ENCODE data around the gene NEURL1.
"Not testable (repeated sequence)": the region's sequence is repeated elsewhere in the genome, so short reads cannot be mapped to it uniquely, and the experiment has no call there.

NEURL1 gene

DNA sequence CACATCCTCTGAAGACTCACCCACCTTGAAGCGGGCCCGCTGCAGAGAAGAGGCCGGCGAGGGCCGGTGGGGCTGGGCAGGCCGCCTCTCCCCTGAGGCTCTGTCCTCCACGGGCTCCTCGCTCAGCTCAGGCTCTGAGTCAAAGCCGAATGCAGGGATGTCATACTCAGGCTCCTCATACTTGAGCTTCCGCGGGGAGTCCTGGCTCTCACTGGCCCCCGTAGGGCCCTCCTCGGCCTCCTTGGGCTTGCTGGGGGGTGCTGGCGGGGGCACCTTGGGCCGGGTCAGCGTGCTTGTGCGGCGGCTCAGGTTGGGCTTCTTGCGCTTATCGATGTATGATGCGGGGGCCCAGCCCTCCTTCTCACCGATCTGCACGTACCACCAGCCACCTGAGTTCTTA, 109.9 kb downstream of the NEURL1 start:
- no peak for DNase-seq (ENCODE audit: low read depth in 1 of 2, low spot score in 1 of 2)

DNA sequence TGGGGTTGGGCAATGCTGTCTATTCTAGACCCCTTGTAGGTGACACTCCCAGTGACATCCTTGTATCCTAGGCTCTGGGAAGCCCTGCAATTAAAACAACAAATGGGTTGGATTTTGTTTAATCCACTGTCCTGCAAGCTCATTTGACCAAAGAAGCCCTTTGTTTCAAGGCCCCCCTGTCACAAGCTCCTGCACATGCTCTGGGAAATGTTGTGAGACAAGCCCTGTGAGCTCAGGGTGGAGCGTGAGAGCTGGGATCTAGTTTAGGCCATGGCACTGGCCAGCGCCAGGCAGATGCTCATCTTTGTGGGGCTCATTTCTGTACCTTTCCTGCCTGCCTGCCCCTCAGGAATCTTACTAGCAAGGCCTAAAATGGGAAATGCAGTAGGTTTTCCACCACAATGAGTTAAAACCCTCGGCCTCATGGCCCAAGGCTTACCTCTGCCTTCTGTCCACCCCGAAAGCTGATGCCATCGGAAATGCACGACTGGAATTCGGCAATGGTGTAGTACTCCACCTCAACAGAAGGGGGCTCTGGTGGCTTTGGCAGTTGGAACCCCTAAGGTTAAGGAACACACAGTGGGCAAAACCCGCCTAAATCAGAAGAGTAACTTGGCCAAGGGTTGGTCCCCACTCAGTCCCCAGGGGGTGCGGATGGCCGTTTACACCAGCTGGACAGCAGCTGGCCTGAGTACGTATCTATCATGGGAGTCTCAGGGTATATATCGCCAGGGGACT, 112.0 kb downstream of the NEURL1 start:
- DNase-seq (ENCODE audit: low read depth in 1 of 2, low spot score in 1 of 2) = no peak

DNA sequence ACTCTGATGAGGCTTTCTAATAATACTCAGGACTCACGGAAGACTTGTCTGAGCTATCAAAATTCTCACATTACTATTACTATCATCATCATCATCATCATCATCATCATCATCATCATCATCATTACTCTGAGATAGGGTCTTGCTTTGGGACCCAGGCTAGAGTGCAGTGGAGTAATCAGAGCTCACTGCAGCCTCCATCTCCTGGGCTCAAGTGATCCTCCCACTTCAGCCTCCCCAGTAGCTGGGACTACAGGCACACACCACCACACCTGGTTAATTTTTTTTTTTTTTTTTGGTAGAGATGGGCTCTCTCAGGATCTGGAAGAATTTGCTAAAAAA, 112.6 kb downstream of the NEURL1 start:
- DNase-seq (ENCODE audit: low read depth in 1 of 2, low spot score in 1 of 2) = not testable (repeated sequence)

DNA sequence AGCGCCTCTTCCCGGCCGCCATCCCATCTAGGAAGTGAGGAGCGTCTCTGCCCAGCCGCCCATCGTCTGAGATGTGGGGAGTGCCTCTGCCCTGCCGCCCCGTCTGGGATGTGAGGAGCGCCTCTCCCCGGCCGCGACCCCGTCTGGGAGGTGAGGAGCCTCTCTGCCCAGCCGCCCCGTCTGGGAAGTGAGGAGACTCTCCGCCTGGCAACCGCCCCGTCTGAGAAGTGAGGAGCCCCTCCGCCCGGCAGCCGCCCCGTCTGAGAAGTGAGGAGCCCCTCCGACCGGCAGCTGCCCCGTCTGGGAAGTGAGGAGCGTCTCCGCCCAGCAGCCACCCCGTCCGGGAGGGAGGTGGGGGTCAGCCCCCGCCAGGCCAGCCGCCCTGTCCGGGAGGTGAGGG, 113.5 kb downstream of the NEURL1 start:
- not testable (repeated sequence) for DNase-seq (ENCODE audit: low read depth in 1 of 2, low spot score in 1 of 2)

DNA sequence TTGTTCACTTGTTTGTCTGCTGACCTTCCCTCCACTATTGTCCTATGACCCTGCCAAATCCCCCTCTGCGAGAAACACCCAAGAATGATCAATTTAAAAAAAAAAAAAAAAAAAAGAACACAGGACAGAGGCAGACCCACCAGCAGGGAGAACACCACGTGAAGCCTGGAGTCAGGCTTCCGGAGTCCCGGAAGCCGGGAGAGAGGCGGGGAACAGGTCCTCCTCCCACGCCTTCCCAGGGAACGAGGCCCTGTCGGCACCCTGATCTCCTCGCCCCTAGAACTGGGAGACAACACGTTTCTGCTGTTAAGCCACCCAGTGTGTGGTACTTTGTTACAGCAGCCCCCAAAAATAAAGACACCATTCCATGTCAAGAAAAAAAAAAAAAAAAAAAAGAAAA, 114.6 kb downstream of the NEURL1 start:
- DNase-seq (ENCODE audit: low read depth in 1 of 2, low spot score in 1 of 2) = not testable (repeated sequence)

DNA sequence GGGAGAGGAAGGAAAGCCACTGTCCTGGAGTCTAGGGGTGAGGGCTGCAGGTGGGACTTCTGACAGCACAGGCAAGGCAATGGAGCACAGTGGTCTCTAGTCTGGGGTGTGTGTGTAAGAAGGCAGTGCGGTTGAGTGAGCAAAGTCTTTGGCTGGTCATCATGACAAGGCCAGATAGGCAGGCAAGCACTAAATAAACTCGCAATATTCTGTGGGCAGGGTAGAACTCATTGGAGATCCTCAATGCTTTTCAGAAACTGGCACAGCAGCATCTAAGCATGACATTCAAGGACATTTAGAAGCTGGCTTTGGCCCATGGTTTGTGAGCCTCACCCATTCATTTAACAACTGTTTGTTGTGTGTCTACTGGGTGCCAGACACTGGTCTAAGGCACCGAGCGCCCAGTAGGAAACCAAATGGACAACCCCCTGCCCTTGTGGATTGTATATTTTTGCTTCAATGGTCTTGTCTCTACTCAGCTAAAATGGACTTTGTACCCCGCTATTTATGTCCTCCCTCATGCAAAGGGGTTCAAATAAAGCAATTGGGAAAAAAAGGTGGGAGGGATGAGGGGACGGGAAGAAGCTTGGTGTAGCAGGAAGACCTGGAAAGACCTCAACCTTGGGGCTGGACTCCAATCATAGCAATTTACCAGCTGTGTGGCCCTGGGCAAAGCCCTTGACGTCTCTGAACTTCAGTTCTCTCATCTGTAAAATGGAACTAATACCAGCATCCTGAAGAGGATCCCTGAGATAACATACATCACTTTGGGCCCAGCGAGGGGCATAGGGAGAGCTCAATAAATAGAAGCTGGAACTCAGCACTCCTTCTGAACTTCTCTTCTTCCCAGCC, 116.0 kb downstream of the NEURL1 start:
- no peak for DNase-seq (ENCODE audit: low read depth in 1 of 2, low spot score in 1 of 2)

DNA sequence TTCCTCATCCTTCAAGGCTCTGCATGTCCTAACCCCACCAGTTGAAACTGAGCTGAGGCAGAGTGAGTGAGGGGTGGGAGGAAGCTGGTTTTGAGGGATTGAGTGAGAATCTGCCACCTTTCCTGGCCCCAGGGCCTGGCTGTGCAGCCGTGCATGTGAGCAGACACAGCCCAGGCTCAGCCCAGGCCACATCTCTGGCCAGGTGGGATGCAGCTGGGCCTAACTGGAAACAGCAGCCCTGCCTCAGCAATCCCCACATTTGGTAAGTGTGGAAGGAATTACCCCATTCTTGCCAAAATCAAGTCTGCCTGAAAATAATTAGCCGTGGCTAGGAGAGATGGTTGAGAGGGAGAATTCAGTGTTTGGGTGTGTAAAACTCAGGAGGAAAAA, 116.6 kb downstream of the NEURL1 start:
- DNase-seq (ENCODE audit: low read depth in 1 of 2, low spot score in 1 of 2) = no peak

DNA sequence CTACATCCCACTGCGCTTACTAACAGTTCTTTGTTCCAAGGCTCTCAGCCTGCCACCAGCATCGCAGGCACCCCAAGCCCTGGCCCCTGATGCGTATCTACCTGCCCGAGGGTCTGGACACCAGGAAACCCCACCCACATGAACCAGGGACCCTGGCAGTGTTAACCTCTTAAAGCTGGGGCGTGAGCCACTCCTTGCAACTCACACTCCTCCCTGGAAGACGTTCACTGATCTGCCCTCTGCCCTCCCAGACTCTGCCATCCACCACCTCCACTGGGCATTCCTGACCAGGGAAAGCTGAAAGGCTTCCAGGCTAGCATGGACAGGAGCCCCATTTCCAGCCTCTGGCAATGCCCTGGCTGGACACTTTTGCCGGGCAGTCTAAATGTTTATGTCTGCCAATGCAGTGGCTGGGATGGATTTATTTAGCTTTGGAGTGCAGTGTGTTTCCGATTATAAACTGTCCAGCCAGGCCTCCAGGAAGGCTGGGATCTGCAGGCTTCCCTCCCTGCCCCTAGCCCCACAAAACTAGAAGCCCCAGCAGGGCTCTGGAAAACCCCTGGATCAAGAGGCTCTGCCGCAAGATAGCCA, 117.5 kb downstream of the NEURL1 start:
- no peak for DNase-seq (ENCODE audit: low read depth in 1 of 2, low spot score in 1 of 2)

DNA sequence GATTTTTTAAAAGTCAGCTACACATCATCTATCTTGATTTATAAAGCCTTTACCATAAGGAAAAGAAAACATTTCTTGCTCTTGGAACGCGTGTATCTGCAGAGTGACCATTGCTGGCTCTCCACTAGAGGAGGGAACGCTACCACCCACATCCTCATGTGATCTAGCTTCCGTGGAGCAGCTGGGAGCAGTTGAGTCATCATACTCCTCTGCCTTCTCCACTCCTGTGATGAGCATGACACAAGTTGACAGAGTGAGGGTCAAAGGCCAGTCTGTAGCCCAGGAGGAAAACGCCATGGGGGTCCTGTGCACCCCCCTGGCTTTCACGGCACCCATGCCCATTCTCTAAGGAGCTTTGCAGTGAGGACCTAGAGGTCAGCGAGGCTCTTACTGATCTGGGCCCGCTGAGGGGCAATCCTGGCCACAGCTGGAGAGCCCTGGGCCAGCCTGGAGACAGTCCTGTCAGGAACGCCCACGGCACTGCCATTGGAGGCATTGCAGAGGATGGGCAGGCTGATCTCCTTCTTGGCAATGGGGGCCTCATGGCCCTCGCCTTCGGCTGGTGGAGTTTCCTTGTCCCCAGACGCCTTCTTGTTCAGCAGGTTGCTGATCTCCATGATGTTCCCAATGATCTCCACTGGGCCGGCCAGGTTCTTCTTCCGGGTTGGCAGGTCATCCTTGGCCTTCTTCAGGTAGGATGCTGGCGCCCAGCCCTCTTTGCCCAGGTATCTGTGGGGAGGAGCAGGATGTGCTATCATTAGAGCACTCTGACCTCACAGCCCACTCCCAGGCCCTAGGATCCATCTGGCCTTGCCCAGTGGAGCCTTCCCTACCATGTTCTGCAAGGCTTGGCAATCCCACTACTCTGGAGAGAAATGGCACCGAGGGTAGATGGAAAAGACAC, 119.2 kb downstream of the NEURL1 start:
- DNase-seq (ENCODE audit: low read depth in 1 of 2, low spot score in 1 of 2) = no peak

DNA sequence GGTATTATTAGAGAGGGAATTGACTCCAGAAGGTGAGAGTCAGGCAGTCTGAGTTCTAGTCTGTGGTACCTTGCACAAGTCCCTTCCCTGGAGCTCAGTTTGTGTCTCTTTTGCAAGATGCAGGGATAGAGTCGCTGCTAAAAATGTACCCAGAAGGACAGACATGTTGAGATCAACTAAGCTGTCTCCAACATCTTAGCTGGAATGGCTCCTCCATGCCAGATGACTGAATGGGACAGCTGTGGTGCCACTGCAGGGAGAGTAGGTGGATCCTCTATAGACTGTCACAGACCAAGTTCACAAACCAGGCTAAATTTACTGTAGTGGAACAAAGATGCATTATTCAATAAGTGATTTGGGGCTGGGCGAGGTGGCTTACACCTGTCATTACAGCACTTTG, 120.1 kb downstream of the NEURL1 start:
- DNase-seq (ENCODE audit: low read depth in 1 of 2, low spot score in 1 of 2) = no peak

DNA sequence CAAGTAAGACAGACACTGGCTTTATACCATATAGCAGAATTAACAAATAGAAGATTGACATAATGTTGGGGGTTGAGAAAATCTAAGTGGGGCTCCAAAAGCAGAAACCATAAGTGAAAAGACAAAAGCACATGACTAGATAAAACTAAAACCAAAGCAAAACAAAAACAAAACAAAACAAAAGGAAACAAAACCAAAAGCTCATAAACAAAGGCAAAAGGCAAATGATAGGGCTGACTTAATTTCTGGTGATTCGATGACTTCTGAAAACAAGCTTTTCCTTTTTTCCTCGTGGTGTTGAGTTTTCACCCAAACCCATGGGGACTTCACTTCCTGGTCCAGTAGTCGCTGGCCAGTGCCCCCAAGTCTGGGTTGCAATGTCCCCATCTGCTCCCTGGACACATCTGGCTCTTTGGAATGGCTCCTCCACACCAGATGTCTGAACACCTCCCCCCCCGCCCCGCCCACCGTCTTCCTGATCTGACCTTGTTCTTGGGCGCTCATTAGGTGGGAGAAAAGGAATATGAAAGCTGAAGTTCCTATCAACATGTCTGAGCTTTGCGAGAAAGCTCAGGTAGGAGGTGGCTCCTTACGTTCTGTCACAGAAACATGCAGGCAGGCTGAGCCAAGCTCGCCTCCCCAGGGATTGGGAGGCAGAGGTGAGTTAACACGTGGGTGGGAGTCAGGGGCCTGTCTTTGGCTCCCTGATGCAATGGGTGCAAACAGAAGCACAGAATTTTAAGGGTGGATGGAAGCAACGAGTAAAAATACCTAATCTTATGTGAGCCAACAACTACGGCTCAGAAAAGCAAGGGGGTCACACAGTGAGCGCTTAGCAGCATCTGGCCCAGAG, 121.0 kb downstream of the NEURL1 start:
- no peak for DNase-seq (ENCODE audit: low read depth in 1 of 2, low spot score in 1 of 2)

DNA sequence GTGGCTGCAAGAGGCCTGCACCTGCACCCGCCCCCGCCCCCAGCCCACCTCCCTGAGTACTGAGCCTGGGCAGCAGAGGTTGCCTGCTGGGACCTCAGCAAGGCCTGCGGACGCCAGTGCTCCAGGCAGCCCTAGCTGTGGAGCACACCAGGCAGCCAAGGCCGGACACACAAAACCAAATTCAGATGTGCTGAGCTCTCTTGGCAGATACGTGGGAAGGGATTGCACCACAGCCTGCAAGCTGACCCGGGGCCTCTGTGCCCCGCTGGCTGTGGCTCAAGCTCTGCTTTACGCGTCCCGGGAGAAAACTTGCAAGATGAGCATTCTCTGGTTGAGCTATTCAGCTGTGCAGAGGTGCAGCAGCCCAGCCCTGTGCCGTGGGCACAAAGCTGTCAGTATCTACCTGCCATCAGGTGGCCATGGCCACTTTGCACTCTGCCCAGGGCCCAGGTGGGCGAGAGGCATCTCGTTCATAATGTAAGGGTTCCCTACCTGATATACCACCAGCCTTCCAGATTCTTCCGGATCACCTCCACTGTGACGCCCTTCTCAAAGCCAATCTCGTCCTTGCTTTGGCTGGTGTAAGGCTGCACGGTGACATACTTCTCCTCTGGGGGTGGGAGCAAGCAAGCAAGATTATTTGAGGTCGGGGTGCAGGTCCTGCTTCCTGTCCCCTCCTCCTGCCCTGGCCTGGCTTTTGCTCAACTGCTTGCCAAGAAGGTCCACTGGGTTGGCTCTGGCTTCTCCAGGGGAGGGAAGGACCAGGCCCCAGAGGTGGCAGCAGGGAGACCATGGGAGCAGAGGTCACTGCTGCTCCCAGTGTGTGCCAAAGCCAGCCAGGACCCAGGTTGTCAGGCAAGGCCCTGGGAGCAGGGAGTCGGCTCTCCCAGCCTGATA, 123.4 kb downstream of the NEURL1 start:
- no peak for DNase-seq (ENCODE audit: low read depth in 1 of 2, low spot score in 1 of 2)

DNA sequence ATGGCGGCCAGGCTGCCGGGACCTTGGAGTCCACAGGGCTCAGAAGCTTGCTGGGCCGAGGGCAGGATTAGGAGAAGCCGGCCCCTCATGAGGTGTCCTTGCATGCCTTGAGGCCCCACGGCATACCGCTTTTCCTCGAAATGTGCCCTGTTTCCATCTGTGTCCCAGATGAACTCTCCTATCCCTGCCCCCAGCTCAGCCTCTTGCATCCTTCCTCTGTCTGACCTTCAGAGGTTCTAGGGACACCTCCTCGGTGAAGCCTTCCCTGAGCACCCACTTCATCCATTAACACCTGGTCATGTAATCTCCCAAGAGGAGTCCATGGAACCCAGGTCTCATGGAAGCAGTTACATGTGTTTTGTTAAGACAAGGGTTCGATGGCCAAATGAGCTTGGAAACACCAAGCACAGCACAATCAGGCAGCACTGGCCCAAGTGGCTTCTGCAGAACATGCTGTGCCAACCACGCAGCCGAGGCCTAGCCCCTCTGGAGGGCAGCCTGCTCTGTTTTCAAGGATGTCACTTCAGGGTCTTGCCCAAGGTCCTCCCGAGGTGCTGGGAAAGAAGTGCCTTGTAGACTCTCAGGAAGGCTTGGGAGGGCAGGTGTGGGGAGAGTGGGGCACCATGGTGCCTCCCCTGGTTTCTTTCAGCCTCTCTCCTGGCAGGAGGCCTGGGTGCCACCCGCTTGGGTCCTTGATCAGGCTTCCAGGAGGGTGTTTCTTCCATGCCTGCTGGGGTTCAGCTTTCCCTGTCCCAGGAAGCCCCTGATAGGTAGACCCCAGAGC, 124.3 kb downstream of the NEURL1 start:
- DNase-seq (ENCODE audit: low read depth in 1 of 2, low spot score in 1 of 2) = no peak

DNA sequence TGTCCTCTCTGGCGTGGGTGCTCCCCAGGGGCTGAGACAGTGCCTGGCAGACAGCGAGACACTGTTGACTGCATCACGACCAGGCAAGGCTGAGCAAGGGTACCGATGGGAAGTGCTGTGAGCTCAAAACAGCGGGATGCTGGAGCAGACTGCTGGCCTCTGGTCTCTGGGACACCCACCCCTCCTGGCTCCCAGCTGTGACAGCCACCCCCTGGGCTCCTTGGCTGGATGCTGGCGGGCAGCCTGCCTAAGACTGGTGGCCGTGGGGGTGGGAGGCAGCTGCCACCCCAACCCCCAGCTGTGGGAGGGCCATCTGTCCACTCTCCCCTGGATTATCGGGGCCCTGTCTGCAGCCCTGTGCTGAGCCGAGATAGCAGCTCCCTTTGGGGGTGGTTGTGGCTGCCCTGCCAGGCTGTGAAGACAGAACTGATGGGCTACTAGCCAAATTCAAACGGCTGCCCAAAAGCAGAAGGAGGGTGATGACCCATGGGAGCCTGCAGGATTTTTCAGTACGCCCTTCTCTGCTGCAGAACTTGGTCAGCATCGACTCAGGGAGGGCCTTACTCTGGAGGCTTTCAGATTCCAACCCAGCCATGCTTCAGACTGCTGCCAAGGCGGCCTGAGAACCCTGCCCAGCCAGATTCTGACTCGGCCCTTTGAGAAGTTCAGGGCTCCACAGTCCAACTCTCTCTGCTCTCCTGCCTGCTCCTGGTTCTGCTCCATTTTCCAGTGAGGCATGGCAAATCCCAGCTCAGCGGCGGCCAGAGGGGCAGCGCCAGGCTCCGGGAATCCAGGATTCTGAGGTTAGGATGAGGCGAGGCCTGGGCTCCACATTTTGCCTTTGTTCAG, 125.3 kb downstream of the NEURL1 start:
- no peak for DNase-seq (ENCODE audit: low read depth in 1 of 2, low spot score in 1 of 2)

DNA sequence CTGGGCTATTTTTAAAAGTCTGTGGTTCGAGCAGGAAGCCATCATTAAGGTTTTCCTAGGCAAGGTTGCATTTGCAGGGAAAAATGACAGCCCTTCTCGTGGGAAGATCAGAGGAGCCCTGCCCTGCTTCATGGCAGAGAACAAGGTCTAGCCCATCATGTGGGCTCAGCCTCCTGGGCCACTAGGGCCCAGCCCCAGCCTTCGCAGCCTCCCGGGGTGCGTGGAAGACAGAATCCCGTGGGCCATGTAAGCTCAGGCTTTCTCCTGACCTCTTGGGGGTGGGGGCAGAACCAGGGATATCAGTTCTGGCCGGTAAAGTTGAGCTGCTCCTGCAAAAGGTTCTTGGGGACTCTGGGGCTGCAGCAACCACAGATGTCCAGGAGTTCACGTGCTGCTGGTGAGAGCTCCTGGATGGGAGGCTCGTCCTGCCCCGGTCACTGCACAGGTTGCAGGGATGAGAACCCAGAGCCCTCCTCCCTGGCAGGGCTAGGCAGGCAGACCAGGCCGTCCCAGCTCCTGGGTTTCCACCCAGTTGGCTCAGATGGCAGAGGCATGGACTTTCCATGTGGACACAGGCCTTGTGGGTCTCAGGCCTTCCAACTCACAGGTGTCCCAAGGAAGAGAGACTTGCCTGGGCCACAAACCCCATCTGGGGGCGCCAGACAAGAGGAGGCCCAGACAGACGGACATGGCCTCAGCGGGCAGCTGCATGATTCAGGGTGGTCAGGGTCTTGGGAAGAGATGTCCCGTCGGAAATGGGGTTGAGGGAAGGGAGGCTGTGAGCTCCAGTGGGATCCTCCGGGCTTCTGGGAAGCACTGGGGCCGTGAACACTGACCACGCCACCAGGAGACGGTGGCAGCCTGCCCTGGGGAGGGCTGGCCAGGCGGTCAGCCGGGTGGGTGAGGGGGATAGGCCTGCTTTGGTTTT, 126.2 kb downstream of the NEURL1 start:
- DNase-seq (ENCODE audit: low read depth in 1 of 2, low spot score in 1 of 2) = no peak

DNA sequence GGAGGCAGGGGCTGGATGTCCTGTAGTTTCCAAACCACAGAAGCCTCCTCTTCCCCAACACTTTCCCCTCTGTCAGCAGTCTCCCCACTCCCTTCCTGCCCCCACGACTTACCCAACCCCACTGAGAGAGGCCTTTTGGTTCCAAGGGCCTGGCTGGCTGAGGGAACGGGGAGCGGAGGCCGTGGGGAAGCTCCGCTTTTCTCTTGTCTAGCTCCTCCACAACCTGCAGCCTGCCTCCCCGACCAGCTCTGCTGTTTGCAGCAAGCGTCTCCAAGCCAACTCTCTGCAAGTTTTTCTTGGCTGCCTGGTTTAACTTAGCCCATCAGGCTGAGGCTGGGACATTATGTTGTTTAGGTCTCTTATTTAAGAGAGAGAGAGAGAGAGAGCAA, 126.8 kb downstream of the NEURL1 start:
- DNase-seq (ENCODE audit: low read depth in 1 of 2, low spot score in 1 of 2) = no peak
